GM12878 (cell line): ENCODE measurements around the gene SLC25A27. TPM values are rescaled to one million over a fixed set of nuclear protein-coding genes. Genes with fewer than 3 reads are reported as not detected.

Experiments used
- ATAC-seq: fragments of 200-7000 bp; cut with Tn5 transposase; 3 replicates; pipeline ENCODE4 v1.9.1; 2020; ENCODE audit warnings: mild to moderate bottlenecking, moderate library complexity
- BruUV-seq: library from RNA; stranded (reverse); fragments of 400-500 nt; replicated peaks from 2 replicates; lab custom pipeline; 2021; lab: Mats Ljungman, UMichigan
- CTCF ChIA-PET: fragments of 300-600 bp; sonication (Branson Sonifier 250); formaldehyde crosslinking; extraction: SDS; loops from one replicate; lab custom pipeline; 2021; ENCODE audit warnings: inconsistent platforms; lab: Yijun Ruan, JAX
- POLR2A ChIA-PET: fragments of 350-600 bp; formaldehyde crosslinking; extraction: SDS; loops from one replicate; lab custom pipeline; 2021; ENCODE audit warnings: inconsistent platforms; lab: Charles Lee
- RAD21 ChIA-PET: fragments of 300-600 bp; sonication (Branson Sonifier 250); formaldehyde crosslinking; loops from one replicate; lab custom pipeline; 2023; ENCODE audit warnings: antibody characterized with exemption; ENCODE audit not compliant: unreplicated experiment; lab: Charles Lee
- SMC1A ChIA-PET: fragments of 300-600 bp; sonication (Branson Sonifier 250); formaldehyde crosslinking; loops from one replicate; lab custom pipeline; 2023; ENCODE audit not compliant: unreplicated experiment, uncharacterized antibody; lab: Charles Lee
- DNase-seq: peaks from one replicate; pipeline ENCODE4 v3.0.0-alpha.2; 2011; ENCODE audit warnings: low read depth, low spot score
- FAIRE-seq: peaks from 3 replicates; lab custom pipeline; 2011; peaks lifted over from hg19 to GRCh38; lab: Jason Lieb, UNC
- H2AFZ ChIP-seq: 2 replicates; pipeline ENCODE4 v1.6.0; 2011; ENCODE audit warnings: low read depth, low read length, control low read depth; ENCODE audit not compliant: control insufficient read depth
- H3K27ac ChIP-seq: 2 replicates; pipeline ENCODE4 v1.5.1; 2011; ENCODE audit warnings: control low read depth; ENCODE audit not compliant: control insufficient read depth, insufficient read depth
- H3K27me3 ChIP-seq, 2 experiments: replicated peaks in 1 of 2; 2 replicates each; pipeline versions ENCODE4 v1.6.0 to v1.6.1; 2011; ENCODE audit warnings: low read length in 1 of 2; ENCODE audit not compliant: control insufficient read depth in 2 of 2, insufficient read depth in 2 of 2
- H3K36me3 ChIP-seq, 2 experiments: 2 replicates each; pipeline ENCODE4 v1.5.1; 2011; ENCODE audit warnings: low read length in 1 of 2; ENCODE audit not compliant: control insufficient read depth in 2 of 2, insufficient read depth in 2 of 2
- H3K4me1 ChIP-seq: 2 replicates; pipeline ENCODE4 v1.6.1; 2011; ENCODE audit warnings: mild to moderate bottlenecking, low read length, moderate library complexity, mixed read lengths; ENCODE audit not compliant: control insufficient read depth, insufficient read depth
- H3K4me2 ChIP-seq: 2 replicates; pipeline ENCODE4 v1.6.0; 2011; ENCODE audit warnings: control low read depth; ENCODE audit not compliant: control insufficient read depth, insufficient read depth
- H3K4me3 ChIP-seq: fragments of 200-600 bp; sonication (generic); 2 replicates; pipeline ENCODE4 v1.5.1; 2016
- H3K79me2 ChIP-seq: 2 replicates; pipeline ENCODE4 v1.6.0; 2011; ENCODE audit warnings: low read length; ENCODE audit not compliant: control insufficient read depth, insufficient read depth
- H3K9ac ChIP-seq: 2 replicates; pipeline ENCODE4 v1.8.0; 2011; ENCODE audit warnings: low read length, control low read depth, mixed read lengths; ENCODE audit not compliant: control insufficient read depth, insufficient read depth
- H3K9me3 ChIP-seq: replicated peaks from 3 replicates; pipeline ENCODE4 v1.5.1; 2011; ENCODE audit warnings: mild to moderate bottlenecking, low read length; ENCODE audit not compliant: control insufficient read depth, insufficient read depth
- H4K20me1 ChIP-seq: 2 replicates; pipeline ENCODE4 v1.6.0; 2011; ENCODE audit not compliant: control insufficient read depth, insufficient read depth
- ASH2L ChIP-seq: fragments of 300-600, 200-600 bp; sonication (generic); IDR thresholded peaks from 2 replicates; pipeline ENCODE4 v1.6.1; 2017; ENCODE audit warnings: low read depth, mild to moderate bottlenecking, borderline replicate concordance
- BRCA1 ChIP-seq: IDR thresholded peaks from 2 replicates; pipeline ENCODE4 v1.6.1; 2011; ENCODE audit warnings: low read depth, low read length, improper control_type of control experiment
- E2F4 ChIP-seq: IDR thresholded peaks from 2 replicates; pipeline ENCODE4 v1.6.1; 2012; ENCODE audit warnings: low read depth, low read length, improper control_type of control experiment
- PAX8 ChIP-seq: fragments of 450-650 bp; IDR thresholded peaks from 2 replicates; pipeline ENCODE4 v1.6.1; 2017; ENCODE audit warnings: mild to moderate bottlenecking, moderate library complexity
- RUNX3 ChIP-seq: IDR thresholded peaks from 2 replicates; pipeline ENCODE4 v1.6.1; 2012; ENCODE audit warnings: low read length, inconsistent platforms
- SMC3 ChIP-seq: IDR thresholded peaks from 2 replicates; pipeline ENCODE4 v1.6.1; 2011; ENCODE audit warnings: low read length, improper control_type of control experiment, borderline replicate concordance
- SREBF2 ChIP-seq: IDR thresholded peaks from 2 replicates; pipeline ENCODE4 v1.6.1; 2012; ENCODE audit warnings: mild to moderate bottlenecking, low read length
- ZNF687 ChIP-seq: fragments of 450-650 bp; IDR thresholded peaks from 2 replicates; pipeline ENCODE4 v1.6.1; 2017; ENCODE audit warnings: mild to moderate bottlenecking, moderate library complexity
- WGBS: methylation state at CpG from one replicate; pipeline ENCODE4 v1.1.6; 2016; ENCODE audit warnings: low lambda C conversion rate; ENCODE audit not compliant: insufficient replicate concordance, insufficient coverage; ENCODE audit errors: missing lambda C conversion rate; 5-methylcytosine and 5-hydroxymethylcytosine counted together
- in situ Hi-C: fragments of 300-500 bp; cut with MboI; formaldehyde crosslinking; loops from 9 replicates; pipeline ENCODE4 v1.14.3; 2018; ENCODE audit warnings: mixed read lengths
- intact Hi-C: fragments of 100-400 bp; cut with micrococcal nuclease; formaldehyde crosslinking; loops from one replicate; pipeline ENCODE4 v1.14.2; 2022; ENCODE audit not compliant: unreplicated experiment
- polyA plus RNA-seq, 11 experiments: library from polyadenylated mRNA; depleted of rRNA in 4 of 11; unstranded in 6 of 11; stranded (reverse) in 5 of 11; fragments of >200 nt; fragmentation: Nextera tagmentation in 4 of 11; fragmentation: Illumina TruSeq in 1 of 11; extraction: Ambion mirVana in 4 of 11; extraction: Trizol in 1 of 11; gene quantifications; 1 replicate in 1 of 11; 2 replicates in 10 of 11; pipeline versions ENCODE4 v1.2.1 to v1.2.3, GENCODE V29; 2011 to 2016; ENCODE audit warnings: inconsistent platforms in 2 of 11, missing spikeins in 2 of 11, low read depth in 1 of 11
- total RNA-seq, 4 experiments: library from RNA; depleted of rRNA in 3 of 4; stranded (reverse); fragments of >200 nt in 3 of 4; fragmentation: Illumina TruSeq in 1 of 4; extraction: Trizol in 1 of 4; gene quantifications; 2 replicates each; pipeline versions ENCODE4 v1.2.1 to v1.2.3, GENCODE V29; 2013 to 2021

Gene SLC25A27
- total and polyA plus RNA-seq, 10 of the 15 experiments (the other 5 are each of a cell fraction or from before 2014, with no cell fraction given): not detected

GRCh38 chr6:46687619-46688097 lies 34.9 kb downstream of the SLC25A27 start, which contains the start of gene TDRD6:
TSS of gene TDRD6 (plus strand) at chr6:46687885. CDS start at chr6:46688129, 244 bp downstream.
- RAD21 ChIA-PET: no interaction called here
- no peak for FAIRE-seq

DNA sequence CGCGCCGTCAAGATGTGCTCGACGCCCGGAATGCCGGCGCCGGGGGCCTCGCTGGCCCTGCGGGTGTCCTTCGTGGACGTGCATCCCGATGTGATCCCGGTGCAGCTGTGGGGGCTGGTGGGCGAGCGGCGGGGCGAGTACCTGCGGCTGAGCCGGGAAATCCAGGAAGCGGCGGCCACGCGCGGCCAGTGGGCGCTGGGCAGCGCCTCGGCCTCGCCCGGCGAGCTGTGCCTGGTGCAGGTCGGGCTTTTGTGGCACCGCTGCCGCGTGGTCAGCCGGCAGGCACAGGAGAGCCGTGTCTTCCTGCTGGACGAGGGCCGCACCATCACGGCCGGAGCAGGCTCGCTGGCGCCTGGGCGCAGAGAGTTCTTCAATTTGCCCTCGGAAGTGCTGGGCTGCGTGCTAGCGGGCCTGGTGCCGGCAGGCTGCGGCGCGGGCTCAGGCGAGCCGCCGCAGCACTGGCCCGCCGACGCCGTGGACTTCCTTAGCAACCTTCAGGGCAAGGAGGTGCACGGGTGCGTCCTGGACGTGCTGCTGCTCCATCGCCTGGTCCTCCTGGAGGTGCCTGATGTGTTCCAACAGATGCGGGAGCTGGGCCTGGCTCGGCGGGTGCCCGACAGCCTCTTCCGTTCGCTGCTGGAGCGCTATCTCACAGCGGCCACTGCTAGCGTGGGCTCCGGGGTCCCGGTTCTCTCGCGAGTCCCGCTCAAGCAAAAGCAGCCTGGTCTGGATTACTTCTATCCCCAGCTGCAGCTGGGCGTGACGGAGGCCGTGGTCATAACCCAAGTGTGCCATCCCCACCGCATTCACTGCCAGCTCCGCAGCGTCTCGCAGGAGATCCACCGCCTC lies 35.6 kb downstream of the SLC25A27 start:
- Histone ChIP-seq H3K36me3 (no peaks in the 10 kb centered on the region), H4K20me1 (no peaks in the 10 kb centered on the region), H3K27ac (no peak overlapping the region), H3K79me2 (no peaks in the 10 kb centered on the region), H3K4me1 (no peaks in the 10 kb centered on the region)
- no peak for ATAC-seq
- ChIA-PET CTCF (no interaction called here), SMC1A (no interaction called here)
- intact Hi-C loops: no loop called here
- WGBS: 87% methylated on average over 79 of the region's 85 CpGs
- TF ChIP-seq SMC3 (no peak), E2F4 (no peak), ZNF687 (no peak), RUNX3 (no peak)
- TF ChIP-seq, all 136 proteins: peak for 0
- RAD21 ChIA-PET: no interaction called here
- FAIRE-seq: no peak
- no peaks in the 10 kb centered on the region for H3K9me3 ChIP-seq
- no TSS peak for BruUV-seq
- H3K27me3 ChIP-seq: no peaks in the 10 kb centered on the region; a peak in 1 of 4 replicates
- H3K9ac ChIP-seq: no peak overlapping the region
- DNase-seq: no peak
- H2AFZ ChIP-seq: no peak overlapping the region
- POLR2A ChIA-PET: no interaction called here
- no peak overlapping the region for H3K4me3 ChIP-seq
- no peak overlapping the region for H3K4me2 ChIP-seq
- in situ Hi-C loops: no loop called here

More at GRCh38 chr6:46687619-46688097, 34.9 kb downstream of the SLC25A27 start, which contains the start of gene TDRD6:
- no peak within 1 kb of the TSS for H3K27ac ChIP-seq
- no peak within 1 kb of the TSS for H2AFZ ChIP-seq
- in situ Hi-C loops (no loop called here), intact Hi-C loops (no loop called here)
- SMC1A ChIA-PET: no interaction called here
- no peak for TF ChIP-seq SREBF2
- no peak for TF ChIP-seq ASH2L
- no peak for TF ChIP-seq PAX8
- TF ChIP-seq BRCA1: no peak
- no peaks in the 10 kb centered on the region for H3K36me3 ChIP-seq
- H3K9ac ChIP-seq: no peak within 1 kb of the TSS
- no peak for DNase-seq
- 81% methylated on average over 17 of the region's 41 CpGs for WGBS
- no peak for ATAC-seq
- POLR2A ChIA-PET: no interaction called here
- no peaks in the 10 kb centered on the region for H3K79me2 ChIP-seq
- no peaks in the 10 kb centered on the region for H3K9me3 ChIP-seq
- no peak within 1 kb of the TSS for H3K4me2 ChIP-seq
- no peaks in the 10 kb centered on the region for H4K20me1 ChIP-seq
- no TSS peak for BruUV-seq
- H3K27me3 ChIP-seq: no peaks in the 10 kb centered on the region; a peak in 1 of 4 replicates
- H3K4me1 ChIP-seq: no peaks in the 10 kb centered on the region
- CTCF ChIA-PET: no interaction called here
- no peak within 1 kb of the TSS for H3K4me3 ChIP-seq
